Smooth muscle cell of the coronary artery (primary cell): ENCODE results near the gene ZMYND19. TPM values are rescaled to one million over a fixed set of nuclear protein-coding genes. Genes with fewer than 3 reads are reported as not detected.

Source experiments
- total RNA-seq: library from RNA; depleted of rRNA; stranded (reverse); fragments of >200 nt; gene quantifications from 2 replicates; pipeline ENCODE4 v1.2.3, GENCODE V29; 2014; ENCODE audit warnings: low replicate concordance

ZMYND19 gene
- 11.1 and 15.9 TPM in 2 replicates for total RNA-seq

GRCh38 chr9:137590469-137591383, at the start of gene ZMYND19:
Gene ZMYND19 (minus strand): TSS chr9:137590512. CDS start chr9:137590263, 249 bp downstream.

DNA sequence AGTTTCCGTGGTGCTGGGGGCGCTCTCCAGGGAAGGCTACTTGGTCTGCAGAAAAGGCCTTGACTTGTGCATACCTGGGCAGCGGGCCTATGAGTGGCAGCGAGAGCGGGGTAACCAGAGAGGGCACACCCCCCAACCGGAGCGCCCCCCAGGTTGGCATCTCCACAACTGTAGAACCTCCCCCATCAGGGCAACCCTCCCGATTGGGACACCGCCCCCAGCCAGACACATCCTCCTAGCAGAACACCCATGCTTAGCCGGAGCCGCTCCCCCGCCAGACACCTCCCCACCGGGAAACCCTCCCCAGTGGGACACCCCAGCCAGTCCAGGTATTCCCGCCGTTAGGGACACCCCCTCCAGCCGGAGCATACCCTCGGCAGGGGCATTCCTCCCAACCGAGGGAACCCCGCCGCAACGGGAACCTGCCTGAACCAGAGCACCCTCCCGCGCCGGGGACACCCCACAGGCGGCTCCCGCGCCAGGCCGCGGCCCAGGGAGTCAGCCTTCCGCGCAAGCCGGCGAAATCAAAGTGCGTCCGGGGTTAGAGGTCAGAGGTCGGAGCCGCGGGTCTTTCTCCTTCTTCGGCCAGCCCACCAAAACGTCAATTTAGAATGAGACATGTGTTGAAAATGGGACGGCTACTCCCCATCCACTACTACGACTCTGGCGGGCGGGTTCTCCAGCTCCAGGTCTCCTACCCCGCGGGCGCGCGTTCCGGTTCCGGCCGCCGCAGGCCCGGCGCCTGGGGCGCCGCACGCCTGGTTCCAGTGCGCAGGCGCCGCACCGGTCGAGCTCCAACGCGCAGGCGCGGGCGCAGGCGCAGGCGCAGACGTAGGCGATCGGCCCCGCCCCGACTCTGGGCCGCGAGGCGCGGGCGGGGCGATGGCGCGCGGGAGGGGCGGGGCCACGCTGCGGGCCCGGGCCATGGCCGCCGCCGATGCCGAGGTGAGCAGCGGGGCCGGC, 28.1 kb upstream of the ZMYND19 start, which contains the start of gene EHMT1:
Gene EHMT1 (plus strand): TSS at position 901 of the 963 bp plus-strand sequence. CDS start 24 bp downstream, at position 925.

DNA sequence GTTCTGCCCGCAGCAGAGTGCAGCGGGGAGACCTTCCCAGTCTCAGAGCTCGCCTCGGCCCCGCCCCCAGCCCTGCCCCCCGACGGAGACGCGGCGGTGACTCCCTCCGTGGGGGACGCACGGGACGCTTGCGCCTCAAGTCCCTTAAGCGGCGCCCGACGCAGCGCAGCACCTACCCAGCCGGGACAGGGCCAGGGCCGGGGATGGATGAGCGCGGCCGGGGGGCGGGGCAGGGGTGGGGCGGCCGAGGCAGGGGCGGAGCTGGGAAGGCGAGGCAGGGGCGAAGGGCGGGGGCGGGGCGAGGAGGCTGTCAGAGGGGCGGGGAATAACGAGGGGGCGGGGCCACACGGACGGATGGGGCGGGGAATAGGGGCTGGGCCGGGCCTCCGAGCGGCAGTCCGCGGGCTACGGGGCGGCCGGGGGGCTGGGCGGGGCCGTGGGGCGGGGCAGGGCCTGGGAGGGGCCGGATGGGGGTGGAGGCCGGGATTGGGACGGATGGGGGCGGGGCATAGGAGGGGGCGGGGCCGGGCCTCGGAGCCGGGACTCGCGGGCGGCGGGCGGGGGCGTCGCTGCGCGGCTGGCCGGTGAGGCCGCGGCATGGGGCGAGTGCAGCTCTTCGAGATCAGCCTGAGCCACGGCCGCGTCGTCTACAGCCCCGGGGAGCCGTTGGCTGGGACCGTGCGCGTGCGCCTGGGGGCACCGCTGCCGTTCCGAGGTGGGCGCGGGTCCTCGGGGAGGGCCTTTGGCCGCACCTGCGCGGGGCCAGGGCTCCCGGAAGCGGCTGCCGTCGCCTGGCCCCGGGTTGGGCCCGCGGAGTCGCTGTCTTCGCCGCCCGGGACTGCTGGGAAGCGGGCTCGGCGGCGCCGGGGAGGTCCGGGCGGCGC, 15.1 kb upstream of the ZMYND19 start, which contains the start of gene ARRDC1:
Gene ARRDC1 (plus strand): TSS at position 566 of the 884 bp plus-strand sequence. CDS start 32 bp downstream, at position 598.

GRCh38 chr9:137578518-137579258, 11.6 kb downstream of the ZMYND19 start, which contains the start of gene DPH7:
Gene DPH7 (minus strand): TSS chr9:137578925. CDS start chr9:137578777, 148 bp downstream.

GRCh38 chr9:137551264-137552021, 38.9 kb downstream of the ZMYND19 start, which contains the start of gene MRPL41:
Gene MRPL41 (plus strand): TSS chr9:137551879. CDS start chr9:137552082, 203 bp downstream.

DNA sequence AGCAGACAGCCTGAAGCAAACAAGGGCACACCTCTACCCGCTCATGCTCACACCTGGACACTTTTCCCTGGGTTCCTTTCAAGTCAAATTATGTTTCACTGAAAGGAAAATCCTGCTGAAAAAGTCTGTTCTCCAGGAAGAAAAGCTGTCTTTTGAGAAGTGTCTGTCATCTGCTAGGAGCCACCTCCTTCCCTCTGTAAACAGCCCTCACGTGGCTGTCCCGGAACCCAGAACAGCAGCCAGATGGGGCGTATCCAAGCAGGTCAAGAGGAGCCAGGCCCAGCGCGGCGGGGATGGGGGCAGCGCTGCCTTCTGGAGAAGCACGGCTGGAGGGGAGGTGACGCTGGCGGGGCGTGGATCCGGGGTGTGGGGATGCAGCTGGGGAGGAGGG, 40.1 kb downstream of the ZMYND19 start, which contains the start of gene PNPLA7:
Gene PNPLA7 (minus strand): TSS at position 172 of the 391 bp plus-strand sequence. CDS start 205 bp downstream, outside the sequence.

Other genes starting within 250 kb of the ZMYND19 start
- 8.3 and 13.5 TPM in 2 replicates for gene EXD3, start 167.3 kb downstream of the ZMYND19 start, total RNA-seq
- 0.38 and 0.47 TPM in 2 replicates for gene NOXA1, start 167.1 kb downstream of the ZMYND19 start, total RNA-seq
- gene ENTPD8, start 149.2 kb downstream of the ZMYND19 start, total RNA-seq: 0.15 TPM in 1 of 2 replicates, not detected in the other
- 9.6 and 18.9 TPM in 2 replicates for gene NSMF, start 131.2 kb downstream of the ZMYND19 start, total RNA-seq
- 0.60 and 4.1 TPM in 2 replicates for gene PNPLA7, start 40.1 kb downstream of the ZMYND19 start, total RNA-seq
- 19.1 and 73.5 TPM in 2 replicates for gene MRPL41, start 38.6 kb downstream of the ZMYND19 start, total RNA-seq
- 14.0 and 18.9 TPM in 2 replicates for gene DPH7, start 11.6 kb downstream of the ZMYND19 start, total RNA-seq
- 14.7 and 15.6 TPM in 2 replicates for gene ARRDC1, start 15.2 kb upstream of the ZMYND19 start, total RNA-seq
- 40.7 and 64.4 TPM in 2 replicates for gene EHMT1, start 28.5 kb upstream of the ZMYND19 start, total RNA-seq